GM12878 (cell line): ENCODE data around the gene USE1.

Experiments used
- BCL11A ChIP-seq: IDR thresholded peaks from 2 replicates; pipeline ENCODE4 v1.6.1; 2011; ENCODE audit warnings: low read depth, low read length
- TF ChIP-seq, protein P1 (sequence below): IDR thresholded peaks from 2 replicates; pipeline ENCODE4 v1.6.1; 2011; ENCODE audit warnings: low read depth, low read length, improper control_type of control experiment, borderline replicate concordance

GRCh38 chr19:17214508-17215126 lies 540 bp upstream of the USE1 start:
- TF ChIP-seq, protein P1, sequence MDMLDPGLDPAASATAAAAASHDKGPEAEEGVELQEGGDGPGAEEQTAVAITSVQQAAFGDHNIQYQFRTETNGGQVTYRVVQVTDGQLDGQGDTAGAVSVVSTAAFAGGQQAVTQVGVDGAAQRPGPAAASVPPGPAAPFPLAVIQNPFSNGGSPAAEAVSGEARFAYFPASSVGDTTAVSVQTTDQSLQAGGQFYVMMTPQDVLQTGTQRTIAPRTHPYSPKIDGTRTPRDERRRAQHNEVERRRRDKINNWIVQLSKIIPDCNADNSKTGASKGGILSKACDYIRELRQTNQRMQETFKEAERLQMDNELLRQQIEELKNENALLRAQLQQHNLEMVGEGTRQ: no peak
- TF ChIP-seq BCL11A: no peak
